ENCODE measurements around the gene USP32.

The USP32 gene

DNA sequence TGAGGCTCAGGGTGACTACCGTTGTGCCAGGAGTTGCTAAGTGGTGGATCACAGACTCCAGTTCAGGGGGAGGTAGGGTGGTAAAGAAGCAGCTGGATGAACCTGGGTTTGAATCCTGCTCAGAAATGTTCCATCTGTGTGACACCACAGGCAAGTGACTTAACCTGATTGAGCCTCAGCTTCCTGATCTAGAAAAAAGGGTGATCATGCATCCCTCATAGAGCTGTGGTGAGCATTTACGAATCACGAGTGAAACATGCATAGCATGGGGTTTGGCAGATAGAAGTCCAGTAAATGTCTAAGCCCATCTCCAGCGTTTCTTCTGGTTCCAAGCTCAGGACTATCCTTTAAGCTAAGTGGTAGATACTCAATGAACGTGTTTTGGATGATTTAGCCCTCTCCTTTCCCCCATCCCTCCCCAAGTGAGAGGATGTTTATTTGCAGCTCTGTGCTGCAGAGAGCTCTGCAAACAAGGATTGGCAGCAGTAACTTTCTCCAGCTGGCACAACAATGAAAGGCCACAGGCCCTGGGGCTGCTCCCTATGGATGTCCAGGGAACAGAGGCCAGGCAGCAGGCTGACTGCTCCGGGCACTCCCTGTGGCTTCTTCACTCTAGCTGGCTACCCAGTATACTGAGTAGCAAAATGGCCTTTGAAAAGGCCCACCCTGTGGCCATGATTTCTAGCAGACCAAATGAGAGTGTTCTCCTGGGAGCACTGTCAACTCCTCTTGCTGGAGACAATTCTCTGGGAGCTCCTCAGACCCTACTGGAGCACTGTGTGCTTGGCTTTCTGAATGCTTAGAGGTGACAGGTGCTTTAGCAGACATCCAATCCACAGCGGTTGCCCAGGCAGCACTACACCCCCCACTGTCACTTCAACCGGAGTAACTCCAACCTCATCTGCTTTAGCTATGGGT is 220.8 kb downstream of the USP32 start:
- H3K9me3 ChIP-seq (ENCODE audit: control insufficient read depth in 1 of 2, low read length in 2 of 2) = no peaks in the 10 kb centered on the region
- no peak overlapping the region for H3K9ac ChIP-seq (ENCODE audit: low read depth in 1 of 2, low read length in 2 of 2)
- H3K4me3 ChIP-seq (ENCODE audit: low read depth in 1 of 2, low read length in 2 of 2) = no peak overlapping the region
- H3K4me1 ChIP-seq (ENCODE audit: control insufficient read depth in 1 of 2, insufficient read depth in 2 of 2, low read length in 2 of 2) = peaks cover 30 to 37% of the 10 kb centered on the region in 2 donors
- H3K36me3 ChIP-seq (ENCODE audit: control insufficient read depth in 1 of 2, insufficient read depth in 2 of 2, low read length in 2 of 2) = no peaks in the 10 kb centered on the region
- H3K27me3 ChIP-seq (ENCODE audit: control insufficient read depth in 1 of 2, insufficient read depth in 2 of 2, low read length in 2 of 2) = no peaks in the 10 kb centered on the region
- H3K27ac ChIP-seq (ENCODE audit: low read depth, low read length) = no peak overlapping the region

DNA sequence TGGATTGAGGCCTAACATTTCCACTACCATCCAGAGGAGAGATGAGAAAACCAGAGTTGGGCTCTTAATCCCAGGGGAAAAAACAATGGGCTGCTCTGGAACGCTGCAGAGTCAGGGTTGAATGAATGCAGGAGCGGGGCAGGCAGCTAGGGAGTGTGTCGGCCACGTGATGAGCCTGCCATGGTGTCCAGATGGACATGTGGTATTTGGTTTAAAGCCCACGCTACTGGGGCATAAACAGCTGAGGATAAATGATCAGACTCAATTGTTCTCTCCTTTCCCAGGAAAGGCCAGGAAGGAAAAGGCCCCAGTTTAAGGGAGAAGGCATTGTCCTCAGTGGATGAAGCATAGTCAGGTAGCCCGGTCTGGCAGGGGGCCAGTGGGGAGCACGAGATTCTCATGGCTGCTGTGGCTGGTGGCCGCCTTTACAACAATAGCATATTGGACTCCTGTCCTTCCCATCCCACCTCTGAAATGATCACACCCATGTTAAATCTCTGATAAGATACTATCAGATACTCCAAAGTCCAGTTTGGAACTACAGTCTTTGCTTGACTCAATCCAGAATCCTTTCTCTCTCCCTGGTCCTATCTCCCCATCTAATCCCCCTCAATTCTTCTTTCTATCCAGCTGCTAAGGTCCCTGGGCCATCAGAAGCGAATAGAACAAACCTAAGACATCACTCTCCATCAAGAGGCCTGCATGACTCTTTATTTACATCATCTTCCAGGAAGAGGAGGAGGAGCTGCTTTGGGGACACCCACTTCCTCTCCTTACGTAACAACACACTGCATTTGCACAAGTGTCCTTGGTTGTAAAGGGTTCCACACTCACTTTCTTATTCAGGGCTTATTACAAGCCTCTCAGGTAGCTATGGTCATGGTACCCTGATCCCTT is 221.8 kb downstream of the USP32 start:
- H3K4me3 ChIP-seq (ENCODE audit: low read depth in 1 of 2, low read length in 2 of 2) = no peak overlapping the region
- H3K9me3 ChIP-seq (ENCODE audit: control insufficient read depth in 1 of 2, low read length in 2 of 2) = no peaks in the 10 kb centered on the region
- H3K36me3 ChIP-seq (ENCODE audit: control insufficient read depth in 1 of 2, insufficient read depth in 2 of 2, low read length in 2 of 2) = no peaks in the 10 kb centered on the region
- no peak overlapping the region for H3K27ac ChIP-seq (ENCODE audit: low read depth, low read length)
- peaks cover 39 to 45% of the 10 kb centered on the region in 2 donors for H3K4me1 ChIP-seq (ENCODE audit: control insufficient read depth in 1 of 2, insufficient read depth in 2 of 2, low read length in 2 of 2)
- H3K9ac ChIP-seq (ENCODE audit: low read depth in 1 of 2, low read length in 2 of 2) = no peak overlapping the region
- no peaks in the 10 kb centered on the region for H3K27me3 ChIP-seq (ENCODE audit: control insufficient read depth in 1 of 2, insufficient read depth in 2 of 2, low read length in 2 of 2)

DNA sequence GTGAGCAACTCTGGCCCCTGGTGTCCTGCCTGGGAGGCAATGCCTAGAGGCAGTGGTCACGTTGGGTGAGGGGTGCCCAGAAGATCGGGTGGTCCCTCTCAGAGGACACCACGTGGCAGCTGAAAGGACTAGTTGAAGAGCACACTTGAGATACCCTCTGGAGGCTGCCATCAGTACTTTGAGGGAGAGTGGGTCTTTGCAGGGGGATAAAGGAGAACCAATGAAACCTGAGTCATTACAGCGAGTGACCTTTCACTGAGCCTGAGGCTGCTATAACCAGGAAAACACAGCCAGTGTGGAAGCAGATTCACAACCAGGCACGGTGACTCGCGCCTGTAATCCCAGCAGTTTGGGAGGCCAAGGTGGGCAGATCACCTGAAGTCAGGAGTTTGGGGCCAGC is 223.3 kb downstream of the USP32 start:
- Histone ChIP-seq H3K4me1 (ENCODE audit: control insufficient read depth in 1 of 2, insufficient read depth in 2 of 2, low read length in 2 of 2) (peaks cover 40 to 45% of the 10 kb centered on the region in 2 donors), H3K36me3 (ENCODE audit: control insufficient read depth in 1 of 2, insufficient read depth in 2 of 2, low read length in 2 of 2) (no peaks in the 10 kb centered on the region), H3K9ac (ENCODE audit: low read depth in 1 of 2, low read length in 2 of 2) (no peak overlapping the region), H3K27ac (ENCODE audit: low read depth, low read length) (no peak overlapping the region), H3K27me3 (ENCODE audit: control insufficient read depth in 1 of 2, insufficient read depth in 2 of 2, low read length in 2 of 2) (no peaks in the 10 kb centered on the region), H3K4me3 (ENCODE audit: low read depth in 1 of 2, low read length in 2 of 2) (no peak overlapping the region), H3K9me3 (ENCODE audit: control insufficient read depth in 1 of 2, low read length in 2 of 2) (no peaks in the 10 kb centered on the region)

DNA sequence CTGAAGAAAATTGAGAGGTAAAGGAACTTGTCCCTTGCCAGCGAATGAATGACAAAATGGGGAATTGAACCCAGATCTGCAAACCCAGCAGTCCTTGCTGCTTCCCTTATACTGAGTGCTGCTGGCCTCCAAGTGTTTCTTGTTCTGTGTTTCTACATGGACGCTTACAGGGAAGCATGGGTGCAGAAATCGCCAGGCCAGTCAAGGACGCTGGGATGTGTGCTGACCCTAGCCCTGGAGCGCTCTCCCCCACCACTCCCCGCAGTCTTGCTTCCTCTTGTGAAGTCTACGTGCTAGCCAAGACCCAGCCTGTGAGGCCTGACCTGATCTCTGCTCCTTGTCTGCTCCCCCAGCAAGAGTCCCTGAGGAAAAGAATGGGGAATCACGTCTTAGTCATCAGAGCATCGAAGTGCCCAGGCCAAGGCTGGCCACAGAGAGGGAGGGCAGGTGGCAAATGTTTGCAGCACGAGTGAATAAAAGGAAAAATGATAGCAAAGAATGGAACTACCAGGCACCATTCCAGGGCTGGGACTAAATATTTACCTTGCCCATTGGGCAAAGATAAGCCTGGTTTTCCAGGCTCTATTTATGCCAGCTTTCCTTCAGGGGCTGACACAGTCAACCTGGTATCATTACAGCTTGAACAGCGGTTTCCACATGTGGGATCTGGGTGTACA is 224.7 kb downstream of the USP32 start:
- H3K27me3 ChIP-seq (ENCODE audit: control insufficient read depth in 1 of 2, insufficient read depth in 2 of 2, low read length in 2 of 2) = no peaks in the 10 kb centered on the region
- no peaks in the 10 kb centered on the region for H3K36me3 ChIP-seq (ENCODE audit: control insufficient read depth in 1 of 2, insufficient read depth in 2 of 2, low read length in 2 of 2)
- no peak overlapping the region for H3K27ac ChIP-seq (ENCODE audit: low read depth, low read length)
- H3K9ac ChIP-seq (ENCODE audit: low read depth in 1 of 2, low read length in 2 of 2) = no peak overlapping the region
- H3K4me1 ChIP-seq (ENCODE audit: control insufficient read depth in 1 of 2, insufficient read depth in 2 of 2, low read length in 2 of 2) = peaks cover 47 to 48% of the 10 kb centered on the region in 2 donors
- peak overlapping the region in 1 of 2 donors; percentile 24 for H3K4me3 ChIP-seq (ENCODE audit: low read depth in 1 of 2, low read length in 2 of 2)
- H3K9me3 ChIP-seq (ENCODE audit: control insufficient read depth in 1 of 2, low read length in 2 of 2) = no peaks in the 10 kb centered on the region

DNA sequence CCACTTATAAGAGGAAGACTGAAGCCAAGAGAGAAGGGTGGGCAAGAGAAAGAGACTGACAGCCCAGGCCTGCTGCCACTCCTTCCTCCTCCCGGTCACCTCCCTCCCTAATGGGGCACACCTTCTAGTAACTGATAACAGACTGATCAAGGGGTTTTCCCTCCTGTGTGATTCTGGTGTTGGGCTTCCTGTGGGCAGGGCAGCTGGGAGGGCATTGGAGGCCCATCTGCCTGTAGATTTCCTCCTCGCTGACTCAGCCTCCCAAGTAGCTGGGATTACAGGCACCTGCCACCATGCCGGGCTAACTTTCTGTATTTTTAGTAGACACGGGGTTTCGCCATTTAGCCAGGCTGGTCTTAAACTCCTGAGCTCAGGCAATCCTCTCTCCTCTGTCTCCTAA is 226.0 kb downstream of the USP32 start:
- H3K27ac ChIP-seq (ENCODE audit: low read depth, low read length) = no peak overlapping the region
- H3K9me3 ChIP-seq (ENCODE audit: control insufficient read depth in 1 of 2, low read length in 2 of 2) = no peaks in the 10 kb centered on the region
- H3K9ac ChIP-seq (ENCODE audit: low read depth in 1 of 2, low read length in 2 of 2) = no peak overlapping the region

DNA sequence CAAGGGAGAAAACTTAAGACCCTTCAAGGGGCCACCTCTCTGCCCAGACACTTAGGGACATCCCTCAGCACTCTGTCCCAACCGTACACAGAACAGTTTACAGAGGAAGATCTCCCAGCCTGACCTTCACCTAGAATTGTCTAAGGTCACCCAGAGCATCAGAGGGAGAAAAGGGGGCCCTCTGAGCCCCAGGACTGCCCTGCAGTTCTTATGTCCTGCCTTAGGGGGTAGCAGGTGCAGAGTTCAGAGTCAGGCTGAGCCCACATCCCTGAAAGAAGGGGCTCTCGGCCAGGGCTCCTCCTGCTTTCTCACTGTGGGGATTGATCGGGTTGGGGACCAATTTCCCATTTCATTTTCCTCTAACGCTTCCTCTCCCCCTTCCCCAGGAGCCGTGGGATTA is 226.7 kb downstream of the USP32 start:
- Histone ChIP-seq H3K4me1 (ENCODE audit: control insufficient read depth in 1 of 2, insufficient read depth in 2 of 2, low read length in 2 of 2) (peaks cover 39 to 42% of the 10 kb centered on the region in 2 donors), H3K27me3 (ENCODE audit: control insufficient read depth in 1 of 2, insufficient read depth in 2 of 2, low read length in 2 of 2) (no peaks in the 10 kb centered on the region), H3K4me3 (ENCODE audit: low read depth in 1 of 2, low read length in 2 of 2) (no peak overlapping the region), H3K36me3 (ENCODE audit: control insufficient read depth in 1 of 2, insufficient read depth in 2 of 2, low read length in 2 of 2) (no peaks in the 10 kb centered on the region), H3K9me3 (ENCODE audit: control insufficient read depth in 1 of 2, low read length in 2 of 2) (no peaks in the 10 kb centered on the region), H3K9ac (ENCODE audit: low read depth in 1 of 2, low read length in 2 of 2) (no peak overlapping the region), H3K27ac (ENCODE audit: low read depth, low read length) (no peak overlapping the region)

More for the DNA sequence above, 226.0 kb downstream of the USP32 start:
- no peaks in the 10 kb centered on the region for H3K27me3 ChIP-seq (ENCODE audit: control insufficient read depth in 1 of 2, insufficient read depth in 2 of 2, low read length in 2 of 2)
- peaks cover 47% of the 10 kb centered on the region in 2 donors for H3K4me1 ChIP-seq (ENCODE audit: control insufficient read depth in 1 of 2, insufficient read depth in 2 of 2, low read length in 2 of 2)
- no peaks in the 10 kb centered on the region for H3K36me3 ChIP-seq (ENCODE audit: control insufficient read depth in 1 of 2, insufficient read depth in 2 of 2, low read length in 2 of 2)
- H3K4me3 ChIP-seq (ENCODE audit: low read depth in 1 of 2, low read length in 2 of 2) = no peak overlapping the region

DNA sequence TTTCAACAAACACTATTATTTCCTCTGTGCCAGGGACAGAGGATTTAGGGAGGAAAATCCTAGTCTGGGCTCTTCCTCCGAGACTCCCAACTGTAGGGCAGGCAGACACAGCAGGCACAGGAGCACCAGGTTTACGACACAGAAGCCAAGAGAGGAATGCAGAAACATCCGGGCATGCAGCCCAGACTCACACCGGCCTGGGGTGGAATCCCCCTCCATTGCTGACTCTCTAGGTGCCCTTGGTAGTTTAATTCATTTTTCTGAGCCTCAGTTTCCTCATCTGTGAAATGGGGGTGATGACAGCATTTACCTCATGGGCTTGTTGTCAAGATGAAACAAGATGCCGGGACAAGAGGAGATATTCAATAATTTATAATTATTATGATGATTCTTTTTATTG is 227.2 kb downstream of the USP32 start:
- Histone ChIP-seq H3K36me3 (ENCODE audit: control insufficient read depth in 1 of 2, insufficient read depth in 2 of 2, low read length in 2 of 2) (no peaks in the 10 kb centered on the region), H3K4me1 (ENCODE audit: control insufficient read depth in 1 of 2, insufficient read depth in 2 of 2, low read length in 2 of 2) (peaks cover 34 to 37% of the 10 kb centered on the region in 2 donors), H3K27ac (ENCODE audit: low read depth, low read length) (no peak overlapping the region), H3K9me3 (ENCODE audit: control insufficient read depth in 1 of 2, low read length in 2 of 2) (no peaks in the 10 kb centered on the region), H3K9ac (ENCODE audit: low read depth in 1 of 2, low read length in 2 of 2) (no peak overlapping the region), H3K27me3 (ENCODE audit: control insufficient read depth in 1 of 2, insufficient read depth in 2 of 2, low read length in 2 of 2) (no peaks in the 10 kb centered on the region), H3K4me3 (ENCODE audit: low read depth in 1 of 2, low read length in 2 of 2) (no peak overlapping the region)

DNA sequence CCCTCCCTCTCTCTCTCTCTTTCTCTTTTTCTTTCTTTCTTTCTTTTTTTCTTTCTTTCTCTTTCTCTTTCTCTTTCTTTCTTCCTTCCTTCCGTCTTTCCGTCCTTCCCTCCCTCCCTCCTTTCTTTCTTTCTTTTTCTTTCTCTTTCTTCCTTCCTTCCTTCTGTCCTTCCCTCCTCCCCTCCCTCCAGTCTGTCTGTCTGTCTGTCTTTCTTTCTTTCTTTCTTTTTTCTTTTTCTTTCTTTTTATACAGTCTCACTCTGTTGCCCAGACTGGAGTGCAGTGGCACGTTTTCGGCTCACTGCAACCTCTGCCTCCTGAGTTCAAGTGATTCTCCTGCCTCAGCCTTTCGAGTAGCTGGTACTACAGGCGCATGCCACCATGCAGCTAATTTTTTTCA is 227.8 kb downstream of the USP32 start:
- no peaks in the 10 kb centered on the region for H3K36me3 ChIP-seq (ENCODE audit: control insufficient read depth in 1 of 2, insufficient read depth in 2 of 2, low read length in 2 of 2)
- H3K9me3 ChIP-seq (ENCODE audit: control insufficient read depth in 1 of 2, low read length in 2 of 2) = no peaks in the 10 kb centered on the region
- no peak overlapping the region for H3K4me3 ChIP-seq (ENCODE audit: low read depth in 1 of 2, low read length in 2 of 2)
- H3K27me3 ChIP-seq (ENCODE audit: control insufficient read depth in 1 of 2, insufficient read depth in 2 of 2, low read length in 2 of 2) = peaks cover 0 to 2% of the 10 kb centered on the region in 2 donors
- no peak overlapping the region for H3K27ac ChIP-seq (ENCODE audit: low read depth, low read length)
- no peak overlapping the region for H3K9ac ChIP-seq (ENCODE audit: low read depth in 1 of 2, low read length in 2 of 2)
- peaks cover 31 to 33% of the 10 kb centered on the region in 2 donors for H3K4me1 ChIP-seq (ENCODE audit: control insufficient read depth in 1 of 2, insufficient read depth in 2 of 2, low read length in 2 of 2)

DNA sequence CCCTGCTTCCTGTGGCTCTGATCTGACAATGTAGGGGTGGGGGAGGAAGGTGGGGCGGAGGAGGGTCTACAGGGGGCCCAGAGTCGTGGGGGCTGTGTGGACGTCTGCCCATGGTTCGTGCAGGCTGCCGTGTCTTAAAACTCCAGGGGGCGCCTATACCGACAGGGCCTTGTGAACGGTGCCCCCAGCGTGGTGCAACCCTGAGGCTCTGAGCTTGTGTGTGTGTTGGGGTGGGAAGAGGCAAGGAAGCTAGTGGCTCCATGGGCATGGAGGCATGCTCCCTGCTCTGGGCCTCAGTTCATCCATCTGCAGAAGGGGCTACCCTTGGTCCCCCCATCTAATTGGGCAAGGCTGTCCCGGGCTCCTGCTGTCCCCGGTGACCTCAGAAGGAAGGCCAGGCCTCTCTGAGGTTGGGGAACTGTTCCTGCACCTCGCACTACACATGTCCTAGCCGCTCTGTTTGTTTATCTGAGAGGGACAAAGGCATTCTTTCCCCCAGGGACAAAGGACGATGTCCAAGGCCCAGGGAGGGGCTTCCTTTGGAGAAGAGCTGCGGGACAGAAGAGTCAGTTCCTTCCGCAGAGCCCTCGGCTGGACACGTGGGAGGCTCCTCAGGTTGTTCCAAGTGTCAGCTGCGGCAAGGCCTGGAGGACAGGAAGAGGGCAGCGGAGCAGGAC is 228.7 kb downstream of the USP32 start:
- peaks cover 3 to 6% of the 10 kb centered on the region in 2 donors for H3K27me3 ChIP-seq (ENCODE audit: control insufficient read depth in 1 of 2, insufficient read depth in 2 of 2, low read length in 2 of 2)
- H3K27ac ChIP-seq (ENCODE audit: low read depth, low read length) = no peak overlapping the region

More for the DNA sequence above, 228.7 kb downstream of the USP32 start:
- H3K36me3 ChIP-seq (ENCODE audit: control insufficient read depth in 1 of 2, insufficient read depth in 2 of 2, low read length in 2 of 2) = no peaks in the 10 kb centered on the region
- H3K9ac ChIP-seq (ENCODE audit: low read depth in 1 of 2, low read length in 2 of 2) = no peak overlapping the region
- H3K4me3 ChIP-seq (ENCODE audit: low read depth in 1 of 2, low read length in 2 of 2) = no peak overlapping the region
- H3K9me3 ChIP-seq (ENCODE audit: control insufficient read depth in 1 of 2, low read length in 2 of 2) = no peaks in the 10 kb centered on the region
- peaks cover 31 to 32% of the 10 kb centered on the region in 2 donors for H3K4me1 ChIP-seq (ENCODE audit: control insufficient read depth in 1 of 2, insufficient read depth in 2 of 2, low read length in 2 of 2)

All from duodenal mucosa (tissue), 2 donors.